ENCODE results near the gene CPED1.
"Not testable (repeated sequence)": the region's sequence is repeated elsewhere in the genome, so short reads cannot be mapped to it uniquely, and the experiment has no call there.

The CPED1 gene

DNA sequence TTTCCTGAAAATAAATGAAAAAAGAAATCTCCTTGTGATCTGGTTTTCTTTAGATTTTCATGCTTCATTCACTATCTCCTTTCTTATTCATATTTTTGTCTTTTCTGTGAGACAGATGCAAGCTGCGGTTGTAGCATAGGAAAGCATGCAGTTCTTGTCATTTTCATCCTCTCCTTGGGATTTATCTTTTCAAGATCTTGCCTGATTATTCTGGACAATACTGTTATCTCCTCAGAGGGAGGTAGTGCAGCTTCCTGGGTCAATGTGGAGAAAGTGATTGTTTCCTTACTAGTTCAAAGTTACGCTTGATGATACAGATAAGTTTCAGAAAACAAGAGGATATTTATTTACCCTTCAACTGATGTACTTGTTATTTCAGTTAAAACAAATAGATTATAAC is 114.6 kb downstream of the CPED1 start:
- no peak for DNase-seq

DNA sequence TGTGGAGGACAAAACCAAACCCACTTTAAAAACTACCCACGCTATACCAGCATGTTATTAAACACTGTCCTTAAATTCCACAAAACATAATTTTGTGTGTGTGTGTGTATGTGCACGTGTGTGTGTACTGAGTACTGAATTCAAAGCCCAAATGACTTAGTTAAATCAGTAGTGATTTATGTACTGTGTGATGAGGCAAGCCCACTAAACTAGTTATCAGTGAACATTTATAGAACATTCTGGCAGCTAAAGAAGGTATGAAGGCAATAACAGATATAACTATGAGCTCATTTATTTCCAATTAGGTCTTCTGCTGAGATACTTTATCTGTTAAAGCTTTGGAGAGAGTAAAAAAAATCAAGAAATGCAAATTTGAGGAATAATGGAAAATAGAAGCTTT is 115.1 kb downstream of the CPED1 start:
- no peak for DNase-seq

DNA sequence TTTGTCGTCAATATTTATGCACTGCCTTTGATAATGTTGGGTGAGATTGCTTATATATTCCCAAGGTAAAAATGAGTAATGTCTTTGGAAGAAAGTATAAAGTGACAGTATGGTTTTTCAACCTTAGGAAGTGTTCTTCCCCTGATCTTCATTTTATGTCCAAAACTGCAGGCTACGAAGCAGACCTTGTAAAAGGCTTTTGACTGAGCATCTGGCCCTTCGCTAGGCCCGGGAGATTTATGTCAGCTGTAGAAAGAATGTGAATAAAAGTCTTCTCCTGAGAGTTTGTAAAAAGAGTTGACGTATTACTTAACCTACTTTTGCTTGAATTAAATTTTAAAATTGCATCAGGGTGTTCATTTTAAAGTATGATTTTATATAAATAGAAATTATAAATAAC is 116.8 kb downstream of the CPED1 start:
- DNase-seq = no peak

DNA sequence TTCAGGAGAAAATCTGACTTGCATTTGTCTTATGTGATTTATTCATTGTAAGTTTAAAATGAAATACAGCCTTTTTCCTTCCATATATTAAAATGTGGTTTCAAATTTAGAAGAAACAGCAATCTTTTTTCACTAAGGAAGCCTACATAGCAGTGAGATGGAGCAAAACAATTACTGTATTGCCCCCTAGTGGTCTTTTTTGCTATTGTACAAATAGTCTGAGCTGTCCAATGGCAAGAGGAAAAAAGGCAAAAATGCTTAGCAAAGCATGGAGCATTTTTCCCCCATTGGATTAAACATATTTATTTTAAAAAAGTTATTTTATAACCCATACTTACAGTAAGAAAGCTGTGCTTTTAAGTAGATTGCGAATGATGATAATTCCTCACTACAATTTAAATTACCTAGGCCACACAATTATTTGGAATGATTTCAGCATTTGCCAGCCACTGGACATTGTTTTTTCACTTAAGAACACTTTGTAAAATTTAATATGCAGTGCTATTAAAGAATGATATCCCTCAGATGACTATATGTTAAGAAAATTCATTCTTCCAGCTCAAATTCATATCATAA is 119.5 kb downstream of the CPED1 start:
- no peak for DNase-seq

DNA sequence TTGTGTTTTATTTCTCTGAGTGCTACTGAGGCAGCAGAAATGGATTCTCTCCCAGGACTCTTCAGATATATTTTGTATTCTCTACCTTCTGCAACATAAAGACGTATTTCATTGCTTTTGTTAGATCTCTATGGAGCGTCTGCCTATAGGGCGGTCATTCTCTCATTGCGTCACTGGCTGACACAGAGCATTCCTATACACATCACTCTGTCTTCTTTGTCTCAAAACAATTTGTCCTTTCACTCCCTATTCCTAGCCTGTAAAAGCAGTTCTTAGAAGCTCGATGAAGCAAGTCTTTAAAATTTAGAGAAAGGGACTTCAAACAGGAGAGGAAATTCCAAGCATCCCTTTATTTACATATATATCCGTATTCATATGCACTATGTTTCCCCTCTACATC is 120.6 kb downstream of the CPED1 start:
- DNase-seq = no peak

DNA sequence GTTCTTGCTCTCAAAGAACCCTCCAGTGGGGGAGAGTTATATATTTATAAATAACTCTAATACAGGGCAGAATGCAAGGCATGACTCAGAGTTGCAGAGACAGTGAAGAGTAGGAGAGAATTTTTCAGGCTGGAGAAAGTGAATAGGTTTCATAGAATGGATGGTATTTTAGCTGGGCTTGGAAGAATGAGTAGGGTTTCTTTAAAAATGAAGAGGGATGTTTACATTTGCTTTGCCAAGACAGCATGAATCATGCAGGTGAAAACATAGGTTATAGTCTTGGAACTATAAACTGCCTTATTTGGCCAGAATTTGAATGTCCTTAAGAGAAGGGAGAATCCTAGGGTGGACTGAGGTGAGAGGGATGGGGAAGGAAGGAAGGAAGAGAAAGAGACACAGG is 124.8 kb downstream of the CPED1 start:
- no peak for DNase-seq

DNA sequence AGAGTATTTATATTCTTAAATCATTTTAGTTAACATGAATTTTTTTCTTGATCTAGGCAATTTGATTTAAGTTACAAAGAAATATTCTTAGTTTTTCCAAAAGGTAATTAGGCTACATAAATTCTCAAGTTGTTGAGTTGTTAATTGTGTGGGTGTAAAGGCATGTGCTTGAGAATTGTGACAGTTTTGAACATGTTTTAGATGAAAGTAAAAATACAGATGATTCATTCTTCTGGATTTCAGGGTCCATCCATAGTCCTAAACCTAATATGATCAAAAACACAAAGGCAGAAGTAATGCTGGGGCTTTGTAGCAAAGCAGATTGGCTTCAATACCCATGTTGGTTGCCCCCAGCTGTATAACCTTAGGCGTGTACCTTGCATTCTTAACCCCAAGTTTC is 127.9 kb downstream of the CPED1 start:
- DNase-seq = no peak

DNA sequence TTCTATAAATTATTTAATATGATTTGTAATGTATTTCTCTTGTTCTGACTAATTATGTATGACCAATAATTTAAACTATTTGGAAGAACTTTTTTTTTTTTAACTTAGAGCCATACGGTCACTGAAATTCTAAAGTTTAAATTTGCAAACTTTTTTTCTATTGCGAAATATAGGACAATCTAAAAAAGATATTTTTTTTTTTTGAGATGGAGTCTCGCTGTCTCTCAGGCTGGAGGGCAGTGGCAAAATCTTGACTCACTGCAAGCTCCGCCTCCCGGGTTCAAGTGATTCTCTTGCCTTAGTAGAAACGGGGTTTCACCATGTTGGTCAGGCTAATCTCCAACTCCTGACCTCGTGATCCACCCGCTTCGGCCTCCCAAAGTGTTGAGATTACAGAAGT is 130.5 kb downstream of the CPED1 start:
- no peak for DNase-seq

DNA sequence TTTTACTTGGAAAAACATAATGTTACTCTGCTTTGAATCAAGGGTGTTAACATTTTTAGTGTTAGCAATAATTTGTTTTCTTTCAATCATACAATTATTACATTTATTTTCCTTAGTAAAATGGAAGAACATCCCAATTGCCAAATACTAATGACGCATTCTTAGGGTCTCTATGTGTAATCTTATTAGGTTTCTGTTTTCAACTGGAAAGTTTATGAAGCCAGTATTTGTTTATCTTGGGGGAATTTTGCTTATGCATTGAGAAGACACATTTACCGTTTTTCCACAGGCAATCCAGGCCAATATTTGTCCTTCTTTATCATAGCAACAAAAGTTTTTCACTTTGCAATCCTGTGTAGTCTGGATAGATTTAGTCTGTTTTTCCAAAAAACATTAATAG is 134.5 kb downstream of the CPED1 start:
- DNase-seq = no peak

DNA sequence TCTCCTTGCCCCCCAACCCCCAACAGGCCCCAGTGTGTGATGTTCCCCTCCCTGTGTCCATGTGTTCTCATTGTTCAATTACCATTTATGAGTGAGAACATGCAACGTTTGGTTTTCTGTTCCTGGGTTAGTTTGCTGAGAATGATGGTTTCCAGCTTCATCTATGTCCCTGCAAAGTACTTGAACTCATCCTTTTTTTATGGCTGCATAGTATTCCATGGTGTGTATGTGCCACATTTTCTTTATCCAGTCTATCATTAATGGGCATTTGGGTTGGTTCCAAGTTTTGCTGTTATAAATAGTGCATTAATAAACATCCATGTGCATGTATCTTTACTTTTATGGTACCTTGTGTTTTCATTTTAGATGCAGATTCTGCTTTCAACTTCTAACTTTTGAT is 136.9 kb downstream of the CPED1 start:
- not testable (repeated sequence) for DNase-seq

DNA sequence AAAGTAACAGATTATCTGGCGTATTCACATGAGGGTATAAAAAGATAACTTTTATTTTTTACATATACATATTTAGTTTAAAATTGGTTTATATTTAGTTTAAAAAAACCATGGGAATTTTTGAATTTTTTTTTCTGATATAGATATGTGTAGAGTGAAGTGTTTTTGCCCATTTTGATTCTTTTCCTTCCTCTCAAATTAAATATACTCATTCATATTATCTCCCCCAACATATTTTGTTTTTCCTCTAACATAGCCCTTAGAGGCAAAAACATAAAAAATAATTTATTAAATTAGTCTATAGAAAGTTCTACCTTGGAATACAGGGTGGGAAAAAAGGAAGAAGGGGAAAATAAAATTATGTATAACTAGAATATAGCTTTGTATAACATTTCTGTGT is 137.7 kb downstream of the CPED1 start:
- no peak for DNase-seq

DNA sequence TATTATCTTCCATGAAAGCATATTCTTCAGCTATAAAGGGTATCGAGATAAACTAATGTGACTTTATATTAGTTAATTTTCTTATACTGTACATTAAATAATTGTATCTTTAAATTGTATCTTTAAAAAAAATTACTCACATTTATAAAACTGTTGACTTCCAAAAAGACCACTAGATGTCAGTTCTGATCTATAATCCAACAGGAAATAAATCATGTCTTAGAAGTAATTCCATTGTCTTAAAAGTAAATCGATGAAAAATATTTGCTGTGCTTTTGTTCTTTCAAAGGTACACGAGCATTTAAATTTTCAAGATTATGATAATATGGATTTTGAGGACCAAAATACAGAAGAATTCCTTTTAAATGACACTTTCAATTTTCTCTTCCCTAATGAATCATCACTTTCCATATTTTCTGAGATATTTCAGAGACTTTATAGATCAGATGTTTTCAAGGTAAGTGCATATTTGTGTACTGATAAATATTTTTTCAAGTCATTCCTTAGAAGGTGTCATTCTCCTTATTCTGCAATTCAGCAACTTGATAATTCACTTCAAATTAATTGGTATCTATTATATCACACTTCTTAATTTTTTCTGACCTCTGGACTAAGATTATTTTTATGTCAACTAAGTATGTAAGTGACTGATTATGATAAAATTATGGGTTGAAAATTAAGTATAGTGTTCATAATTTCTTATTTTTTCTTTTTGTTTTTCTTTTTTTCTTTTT is 138.5 kb downstream of the CPED1 start:
- no peak for DNase-seq

DNA sequence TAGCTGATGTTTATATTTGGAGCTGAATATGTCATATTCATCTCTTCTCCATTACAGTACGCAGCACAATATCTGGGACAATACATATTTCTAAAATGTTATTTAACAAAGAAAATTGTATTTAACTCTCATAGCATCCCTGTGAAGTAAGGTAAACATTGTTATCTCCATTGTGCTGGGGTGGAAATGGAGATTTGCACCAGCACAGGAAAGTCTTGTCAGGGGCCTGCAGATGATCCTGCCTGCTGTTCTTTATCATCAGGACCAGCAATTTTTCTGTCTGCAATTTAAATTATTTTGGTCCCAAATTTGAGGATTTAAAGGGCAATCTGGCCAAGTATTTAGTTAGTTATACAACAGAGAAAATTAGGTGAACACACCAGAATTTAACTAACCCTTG is 144.4 kb downstream of the CPED1 start:
- DNase-seq = no peak

DNA sequence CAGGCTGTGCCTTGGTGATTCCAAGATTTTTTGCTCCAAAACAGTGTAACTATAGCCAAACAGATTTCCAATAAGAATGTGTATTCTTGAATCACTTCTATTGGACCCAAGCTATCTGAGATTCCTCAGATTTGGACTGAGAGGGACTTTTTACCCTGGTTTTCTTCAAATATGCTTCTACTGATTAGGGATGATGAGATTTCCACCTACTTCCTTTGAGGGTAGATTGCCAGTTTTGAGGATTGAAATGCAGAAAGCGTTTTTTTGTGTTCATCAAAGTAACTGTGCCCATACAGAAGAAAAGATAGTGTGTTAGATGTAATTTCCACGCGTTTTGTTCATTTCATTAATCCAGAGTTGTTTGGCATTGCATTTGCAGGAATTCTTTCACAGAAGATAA is 144.9 kb downstream of the CPED1 start:
- DNase-seq = no peak

DNA sequence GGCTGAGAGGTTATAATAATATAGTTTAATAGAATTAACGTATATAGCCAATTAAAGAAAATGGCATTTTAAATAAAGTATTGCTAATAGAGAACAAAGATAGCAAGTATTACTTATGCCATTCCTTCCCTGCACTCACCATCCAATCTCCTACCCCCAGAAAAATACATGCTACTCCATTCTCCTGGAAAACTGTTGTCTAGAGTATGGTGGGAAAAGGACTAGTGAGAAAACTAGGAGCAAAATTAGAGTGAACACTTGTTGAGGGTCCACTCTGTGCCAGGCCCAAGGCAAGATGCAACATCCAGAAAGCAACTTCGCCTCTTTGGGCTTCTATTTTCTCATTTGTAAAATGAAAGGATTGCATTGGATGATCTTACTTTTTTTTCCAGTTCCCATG is 149.1 kb downstream of the CPED1 start:
- DNase-seq = no peak

DNA sequence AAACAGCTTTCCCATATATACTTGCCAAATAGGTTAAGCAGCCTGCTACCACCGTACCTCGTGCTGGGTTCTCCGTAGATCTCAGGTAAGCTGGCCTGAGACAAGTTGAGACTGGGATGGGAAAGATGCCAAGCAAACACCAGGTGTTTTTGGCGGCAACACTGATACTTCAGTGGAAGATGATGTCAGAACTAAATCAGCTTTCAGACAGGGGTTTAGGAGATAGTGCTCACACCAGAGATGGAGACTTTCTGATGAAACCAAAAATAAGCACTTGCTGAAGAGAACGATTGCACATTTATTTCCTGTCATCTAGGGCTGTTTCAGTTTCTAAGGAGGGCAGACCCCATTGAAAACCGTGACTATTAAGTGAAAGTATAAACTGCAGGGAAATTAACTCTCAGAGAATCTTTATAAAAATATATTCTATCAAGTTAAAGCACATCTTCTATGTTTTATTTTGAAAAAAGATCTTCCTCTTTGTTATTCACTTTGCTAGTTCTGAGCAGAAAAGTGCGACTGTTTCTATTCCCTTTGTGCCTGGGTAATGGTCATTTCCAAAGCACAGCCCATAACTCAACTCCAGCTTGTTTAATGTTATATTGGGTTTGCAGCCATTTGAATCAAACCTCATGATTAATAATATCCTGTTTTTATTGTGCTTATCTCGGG is 149.9 kb downstream of the CPED1 start:
- DNase-seq = no peak

DNA sequence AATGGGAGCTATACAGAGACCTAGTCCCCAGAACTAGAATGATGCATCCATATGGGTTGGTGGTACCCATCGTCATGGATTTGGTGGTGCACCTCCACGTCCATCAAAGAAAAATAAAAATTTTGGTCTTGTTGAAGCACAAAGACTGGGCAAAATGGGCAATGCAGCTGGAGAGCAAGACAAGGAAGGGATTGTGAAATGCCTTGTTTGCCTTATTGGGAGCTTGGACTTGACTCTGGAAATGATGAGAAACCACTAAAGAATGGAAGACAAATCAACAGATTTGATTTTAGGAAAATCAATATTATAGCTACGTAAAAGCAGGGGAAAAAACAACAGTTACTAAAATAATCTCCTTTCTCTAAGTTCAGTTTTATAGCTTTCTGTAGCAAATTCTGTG is 150.9 kb downstream of the CPED1 start:
- DNase-seq = no peak

DNA sequence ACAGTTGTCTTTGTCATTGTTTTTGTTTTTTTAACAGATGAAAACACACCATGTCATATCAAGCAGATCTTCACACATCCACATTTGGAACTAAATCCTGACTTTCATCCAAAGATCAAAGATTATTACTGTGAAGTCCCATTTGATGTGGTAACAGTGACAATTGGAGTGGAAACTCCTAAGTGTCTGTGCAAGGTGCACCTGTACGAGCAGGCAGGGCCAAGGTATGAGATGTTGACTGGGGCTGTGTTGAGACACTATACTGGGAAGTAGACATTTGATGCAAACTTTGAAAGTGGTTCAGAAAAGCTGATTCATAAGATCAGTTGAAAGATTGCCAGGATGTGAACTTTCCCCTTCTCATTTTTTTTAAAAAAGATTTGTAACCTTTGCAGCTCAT is 152.3 kb downstream of the CPED1 start:
- DNase-seq = no peak

DNA sequence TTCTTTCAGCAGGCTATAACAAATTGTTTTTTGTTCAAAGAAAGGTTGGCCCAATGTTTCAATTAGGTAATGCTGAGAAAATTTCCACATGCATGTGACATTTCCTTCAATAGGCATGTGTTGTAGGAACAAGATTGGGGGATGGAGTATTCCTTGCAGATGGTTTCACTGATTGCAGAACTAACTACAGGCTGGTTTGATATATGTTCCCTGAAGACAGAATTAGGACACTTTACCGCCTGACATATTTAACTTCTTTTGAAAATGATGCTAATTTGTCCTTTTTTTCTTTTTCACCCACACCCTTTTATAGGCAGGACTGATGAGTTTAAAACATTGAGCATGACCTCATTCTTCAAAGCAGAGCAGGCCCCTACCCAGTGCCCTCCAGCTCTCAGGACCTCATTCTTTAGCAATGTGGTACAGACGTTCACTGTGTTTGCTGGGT is 163.3 kb downstream of the CPED1 start:
- DNase-seq = no peak

DNA sequence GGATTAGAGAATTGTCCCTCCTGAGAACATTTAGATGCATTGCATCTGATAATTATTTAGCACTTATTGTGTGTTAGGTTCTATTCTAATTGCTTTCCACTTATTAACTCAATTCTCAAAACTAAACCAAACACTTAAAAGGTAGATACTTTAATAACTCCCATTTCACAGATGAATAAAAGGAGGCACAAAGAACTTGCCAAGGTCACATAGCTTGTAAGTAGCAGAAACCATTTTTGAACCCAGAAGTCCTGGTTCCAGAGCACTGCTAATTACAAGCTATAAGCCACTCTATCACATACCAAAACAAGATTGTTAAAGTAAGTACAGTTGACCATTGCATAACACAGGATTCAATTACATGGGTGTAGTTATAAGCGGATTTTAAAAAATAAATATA is 164.9 kb downstream of the CPED1 start:
- no peak for DNase-seq

DNA sequence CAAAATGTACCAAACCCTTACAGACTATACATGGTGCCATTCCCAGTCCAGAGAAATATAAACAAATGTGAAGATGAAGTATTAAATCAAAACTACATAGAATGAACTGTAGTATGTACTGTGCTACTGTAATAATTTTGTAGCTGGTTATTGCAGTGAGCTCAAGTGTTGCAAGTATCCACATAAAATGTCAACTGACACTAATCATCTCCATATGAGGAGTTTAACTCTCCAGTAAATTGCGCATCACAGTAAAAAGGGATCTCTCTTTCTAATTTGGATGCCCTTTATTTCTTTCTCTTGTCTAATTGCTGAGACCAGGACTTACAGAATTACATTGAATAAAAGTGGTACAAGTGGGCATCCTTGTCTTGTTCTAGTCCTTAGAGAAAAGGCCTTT is 165.5 kb downstream of the CPED1 start:
- DNase-seq = no peak

DNA sequence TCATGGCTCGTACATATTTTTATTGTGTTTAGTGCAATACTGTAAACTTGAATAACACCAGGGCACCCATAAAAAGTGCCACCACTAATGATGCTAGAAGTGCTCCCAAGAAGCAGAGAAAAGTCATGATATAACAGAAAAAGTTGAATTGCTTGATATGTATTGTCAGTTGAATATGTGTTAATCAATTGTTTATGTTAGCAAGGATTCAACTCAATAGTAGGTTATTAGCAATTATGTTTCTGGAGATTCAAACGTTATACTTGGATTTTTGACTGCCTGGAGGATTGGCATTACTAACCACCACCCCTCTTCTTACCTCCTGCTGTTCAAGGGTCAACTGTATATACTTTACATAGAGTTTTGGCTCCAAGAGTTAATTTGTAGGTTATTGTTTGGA is 168.3 kb downstream of the CPED1 start:
- no peak for DNase-seq

DNA sequence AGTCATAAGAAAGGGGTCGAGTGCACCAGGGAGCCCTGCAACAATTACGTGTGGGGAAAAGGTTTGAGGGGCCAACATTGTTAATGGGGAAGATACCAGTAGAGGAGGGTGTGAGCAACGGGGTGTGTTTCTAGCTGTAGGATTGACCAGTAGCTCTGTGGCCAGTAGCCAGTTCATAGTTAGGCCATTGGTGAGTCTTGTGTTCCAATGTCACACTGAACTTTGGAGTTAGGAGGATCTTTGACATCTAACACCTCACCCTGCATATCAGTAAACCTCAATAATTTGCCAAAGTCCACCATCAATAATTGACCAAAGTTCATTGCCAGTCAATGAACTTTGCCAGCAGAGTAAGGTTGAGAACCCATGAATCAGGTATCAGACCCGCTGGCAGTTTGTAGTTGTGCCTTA is 168.8 kb downstream of the CPED1 start:
- no peak for DNase-seq

DNA sequence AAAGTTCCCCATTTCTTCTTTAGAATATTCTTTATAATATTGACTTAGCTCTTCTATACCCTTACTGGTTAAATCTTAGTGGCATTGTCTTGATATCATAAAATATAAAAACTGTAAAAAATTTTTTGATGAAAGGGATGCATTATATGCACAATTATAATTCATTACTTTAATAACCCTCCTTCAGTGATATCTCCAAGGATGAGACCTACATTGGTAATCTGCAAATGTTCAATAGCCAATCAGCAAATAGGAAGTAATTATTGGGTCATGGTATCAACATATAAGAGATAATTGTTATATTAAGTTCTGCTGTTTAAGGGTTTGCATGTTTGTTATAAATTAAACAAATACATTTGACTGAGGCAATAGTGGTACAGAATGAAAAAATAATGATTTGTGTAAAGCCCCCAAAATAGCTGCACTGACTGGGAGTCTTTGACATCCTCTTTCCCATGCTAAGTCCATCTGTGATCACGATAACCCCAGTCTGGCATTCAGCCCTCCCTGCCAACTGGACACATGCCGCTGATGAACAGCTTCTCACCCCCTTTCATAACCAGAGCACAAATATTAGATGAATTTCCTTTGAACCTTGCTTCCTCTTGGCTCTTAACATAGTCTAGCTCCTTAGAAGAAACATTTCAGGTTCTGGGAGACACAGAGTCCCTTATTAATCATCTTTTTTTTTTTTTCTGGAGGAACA is 169.5 kb downstream of the CPED1 start:
- no peak for DNase-seq

All from activated CD8-positive, alpha-beta memory T cell treated with anti-CD3 and anti-CD28 coated beads, Interleukin-2, amount 50 U/mL, for 48 hours (primary cell).